Transverse colon (tissue), 3 donors: Measurements from ENCODE around the gene CACNA1E.

Source experiments
- CTCF ChIP-seq, 5 experiments: fragments of 200-600 bp in 3 of 5; fragments of 450-650 bp in 2 of 5; sonication (generic) in 3 of 5; IDR thresholded peaks; 1 replicate in 2 of 5; 2 replicates in 3 of 5; pipeline ENCODE4 v1.5.1; 2016 to 2017; ENCODE audit warnings: antibody characterized with exemption in 5 of 5, inconsistent platforms in 3 of 5, mild to moderate bottlenecking in 2 of 5, moderate library complexity in 1 of 5
- EP300 ChIP-seq: sonication (generic); formaldehyde crosslinking; IDR thresholded peaks from one replicate; pipeline ENCODE4 v1.6.1; 2017; ENCODE audit warnings: antibody characterized with exemption, low read depth

- TF ChIP-seq CTCF (IDR thresholded peaks at IDR 0.05) (no peak), EP300 (no peak)
Measured at GRCh38 chr1:181626279-181626938, 143.1 kb downstream of the CACNA1E start.
